ENCODE results near the gene CDH23.

The CDH23 gene

GRCh38 chr10:71735709-71736569, 339.2 kb downstream of the CDH23 start:
- no peak for DNase-seq

GRCh38 chr10:71736570-71736952, 339.8 kb downstream of the CDH23 start:
- no peak for DNase-seq

- no peak for DNase-seq
These were observed 340.5 kb downstream of the CDH23 start for GRCh38 chr10:71737001-71737833.

DNA sequence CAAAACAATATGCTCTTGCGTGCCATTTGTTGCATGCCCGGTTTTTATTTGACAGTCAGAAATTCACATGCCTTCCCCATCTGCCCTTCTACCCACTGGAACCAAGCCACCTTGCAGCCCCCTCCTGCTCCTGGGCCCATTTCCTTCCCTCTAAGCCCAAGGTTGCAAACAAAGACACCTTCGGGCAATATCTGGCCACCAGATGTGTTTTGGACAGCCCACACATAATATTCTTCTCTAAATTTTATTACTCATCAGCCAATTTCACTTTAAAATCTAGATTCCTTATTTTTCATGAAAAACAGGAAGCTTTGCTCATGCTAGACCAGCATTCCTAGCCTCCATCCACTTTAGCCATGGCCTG, 341.1 kb downstream of the CDH23 start:
- no peak for DNase-seq

DNA sequence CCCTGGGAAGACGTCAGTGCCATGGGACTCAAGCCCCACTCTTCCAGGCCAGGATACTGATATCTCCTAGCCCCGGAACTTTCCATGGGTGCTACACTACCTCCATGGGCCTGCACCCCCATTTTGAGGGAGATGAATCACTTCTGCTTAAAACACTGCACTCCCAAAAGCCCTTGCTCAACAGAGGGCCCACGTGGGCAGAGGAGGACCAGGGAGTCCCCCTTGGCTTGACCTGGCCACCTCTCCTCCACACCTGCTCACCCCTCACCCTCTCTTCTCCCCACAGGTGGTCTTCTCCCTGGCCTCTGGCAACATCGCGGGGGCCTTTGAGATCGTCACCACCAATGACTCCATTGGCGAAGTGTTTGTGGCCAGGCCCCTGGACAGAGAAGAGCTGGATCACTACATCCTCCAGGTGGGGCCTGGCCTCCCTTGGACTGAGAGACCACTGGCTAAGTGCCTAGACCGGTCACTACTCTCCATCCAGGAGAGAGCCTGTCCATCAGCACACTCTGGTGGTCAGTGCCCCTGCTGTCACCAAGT, 342.7 kb downstream of the CDH23 start:
- no peak for DNase-seq

DNA sequence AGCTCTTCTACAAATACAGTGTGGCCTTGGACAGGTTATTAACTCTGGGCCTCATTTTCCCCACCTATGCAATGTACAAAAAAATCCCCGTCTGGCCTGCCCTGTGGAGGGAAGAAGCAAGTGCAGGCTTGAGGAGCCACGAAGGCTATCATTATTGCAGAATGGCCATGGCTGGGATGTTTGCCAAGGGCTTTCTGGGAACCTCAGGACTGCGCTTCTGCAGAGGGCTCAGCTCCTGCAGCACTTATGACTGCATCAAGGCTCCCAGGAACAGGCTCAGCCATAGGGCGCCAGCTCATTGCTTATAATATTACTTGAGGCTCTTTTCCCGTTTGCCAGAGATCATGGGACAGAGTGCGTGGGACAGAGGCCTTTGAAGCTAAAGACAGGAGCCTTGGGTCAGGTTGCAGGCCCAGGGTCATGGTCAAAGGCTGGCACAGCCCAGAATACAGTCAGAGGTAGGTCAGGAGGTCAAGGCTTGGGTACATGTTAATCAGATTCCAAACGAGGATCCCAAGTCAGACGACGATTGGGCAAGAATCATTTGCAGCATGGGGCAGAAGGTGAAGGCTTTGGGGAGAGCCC, 343.4 kb downstream of the CDH23 start:
- DNase-seq, result no peak

DNA sequence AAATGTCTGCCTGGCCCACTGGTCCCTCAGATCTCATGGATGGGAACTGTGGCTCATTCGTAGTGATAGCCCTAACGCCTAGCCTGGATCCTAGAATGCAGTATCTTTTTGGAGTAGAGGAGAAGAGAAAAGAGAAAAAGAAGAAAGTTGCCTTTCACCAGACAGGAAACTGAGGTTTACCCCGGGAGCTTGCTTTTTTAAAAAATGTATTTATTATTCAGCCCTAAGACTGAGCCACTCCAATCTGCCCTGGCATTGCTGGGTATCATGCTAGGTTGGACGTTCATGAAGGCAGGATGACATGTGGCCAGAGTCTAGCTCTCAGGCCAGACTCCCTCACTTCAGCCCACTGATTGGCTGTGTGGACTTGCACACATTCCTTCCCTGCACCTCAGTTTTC, 344.3 kb downstream of the CDH23 start:
- no peak for DNase-seq

GRCh38 chr10:71741671-71742070, 345.0 kb downstream of the CDH23 start:
- DNase-seq, result no peak

- DNase-seq, result no peak
These were observed 345.8 kb downstream of the CDH23 start for GRCh38 chr10:71742301-71743088.

DNA sequence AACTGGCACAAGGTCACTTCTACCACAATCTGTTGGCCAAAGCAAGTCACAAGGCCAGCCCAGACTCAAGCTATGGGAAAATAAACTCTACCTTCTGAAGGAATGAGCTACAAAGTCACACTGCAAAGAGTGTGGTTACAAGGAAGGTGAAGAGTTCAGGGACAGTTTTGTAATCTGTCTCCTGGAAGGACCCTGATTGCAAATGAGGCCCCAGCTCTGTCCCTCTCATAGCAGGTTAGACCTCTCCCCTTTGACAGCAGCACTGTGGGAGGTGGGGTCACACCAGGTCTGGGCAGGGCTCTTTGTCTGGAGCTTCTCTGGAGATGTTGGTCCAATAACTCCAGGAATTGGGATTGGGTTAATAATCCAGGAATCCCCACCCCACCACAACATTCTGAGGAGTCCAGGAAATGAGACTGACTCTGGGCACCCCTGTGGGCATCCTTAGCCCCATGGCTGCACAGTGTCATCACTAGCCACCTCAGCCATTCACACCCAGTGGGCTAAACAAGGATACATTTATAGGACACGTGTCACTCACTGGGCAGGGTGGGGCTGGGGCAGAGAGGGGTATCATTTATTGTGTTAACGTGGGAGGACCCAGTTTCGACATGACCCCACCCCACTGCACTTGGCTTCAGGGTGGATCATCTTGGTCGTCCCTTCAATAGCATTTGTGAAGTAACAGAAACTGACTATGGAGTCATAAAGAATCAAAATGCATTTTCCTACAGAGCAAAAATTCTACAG, 346.5 kb downstream of the CDH23 start:
- no peak for DNase-seq

- no peak for DNase-seq
These were observed 347.1 kb downstream of the CDH23 start for GRCh38 chr10:71743866-71744265.

GRCh38 chr10:71744897-71745663, 348.4 kb downstream of the CDH23 start:
- DNase-seq, result no peak

DNA sequence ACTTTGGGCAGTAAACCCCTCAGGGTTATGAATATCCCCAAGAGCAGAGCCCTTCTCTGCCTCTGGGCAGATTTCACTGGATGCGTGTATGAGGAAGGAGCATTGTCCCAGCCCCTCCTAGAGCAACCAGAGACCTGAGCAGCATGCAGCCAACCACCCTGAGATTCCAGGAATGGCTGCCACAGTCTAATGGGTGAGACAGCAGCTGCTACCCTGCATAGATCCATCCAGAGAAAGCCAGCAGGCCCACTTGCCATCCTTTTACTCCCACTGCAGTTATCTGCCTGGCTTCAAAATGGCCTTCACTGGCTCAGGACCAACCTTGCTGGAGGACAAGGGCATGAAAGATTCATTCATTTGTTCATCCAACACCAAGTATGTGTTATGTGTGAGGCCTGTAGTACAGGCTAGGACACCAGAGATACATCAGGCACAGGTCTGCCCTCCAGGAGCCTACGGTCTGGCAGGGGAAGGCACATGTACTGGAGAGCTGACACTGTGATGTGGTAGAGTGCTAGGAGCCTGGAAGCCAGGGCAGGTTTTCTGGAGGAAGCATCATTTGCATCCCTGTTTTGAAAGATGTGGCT, 349.0 kb downstream of the CDH23 start:
- no peak for DNase-seq

DNA sequence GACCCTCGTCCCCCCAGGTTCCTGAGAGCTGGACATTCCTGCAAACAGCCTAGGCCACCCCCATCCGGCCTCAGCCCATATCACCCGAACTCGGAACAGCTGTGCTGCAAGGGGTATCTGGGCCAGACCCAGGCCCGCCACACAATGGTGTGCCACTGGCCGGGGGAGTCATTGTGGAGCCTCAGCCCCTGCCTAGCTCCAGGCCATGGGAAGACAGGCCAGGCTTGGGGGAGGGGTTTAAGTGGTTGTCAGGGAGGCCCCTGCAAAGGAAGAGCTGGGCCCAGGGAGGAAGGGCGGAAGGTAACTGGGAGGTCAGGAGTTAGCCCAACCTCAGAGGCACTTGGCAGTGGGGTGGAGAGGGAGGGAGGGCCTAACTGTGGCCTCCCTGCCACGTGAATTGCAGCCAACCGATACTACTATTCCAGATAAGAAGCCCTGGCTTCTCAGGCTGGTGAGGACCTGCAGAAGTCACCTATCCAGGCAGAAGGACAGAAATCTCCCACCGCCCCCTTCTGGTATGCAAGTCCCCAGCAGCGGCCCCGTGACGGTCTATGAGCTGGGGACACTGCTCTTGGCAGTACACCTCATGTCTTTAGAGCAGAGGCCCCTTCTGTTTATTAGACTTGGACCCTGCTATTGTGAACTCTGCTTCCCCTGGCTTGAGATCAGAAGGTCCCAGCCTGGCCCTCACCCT, 349.8 kb downstream of the CDH23 start:
- DNase-seq, result no peak

DNA sequence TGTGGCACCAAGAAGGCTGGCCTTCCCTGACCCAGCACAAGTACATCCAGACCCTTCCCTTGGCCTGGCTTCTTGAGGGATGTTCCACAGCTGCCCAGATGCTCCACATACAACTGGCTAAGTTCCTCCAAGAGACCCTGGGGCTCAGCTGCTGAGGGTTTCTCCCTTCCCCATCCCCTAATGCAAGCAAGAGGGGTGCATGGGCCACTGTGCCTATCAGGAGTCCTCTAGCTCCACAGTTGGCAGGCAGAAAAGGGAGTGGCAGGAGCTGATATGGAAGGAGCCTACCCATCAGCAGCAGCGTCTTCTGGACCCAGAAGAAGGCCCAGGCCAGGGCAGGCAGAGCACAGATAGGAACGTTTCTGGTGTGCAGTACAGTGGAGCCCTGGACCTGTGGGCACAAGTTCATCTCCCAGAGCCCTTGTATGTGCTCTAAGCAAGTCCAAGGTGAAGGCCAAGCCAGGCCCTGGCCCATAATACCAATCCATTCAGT, 350.4 kb downstream of the CDH23 start:
- DNase-seq, result no peak

GRCh38 chr10:71747551-71748523, 351.1 kb downstream of the CDH23 start:
- no peak for DNase-seq

DNA sequence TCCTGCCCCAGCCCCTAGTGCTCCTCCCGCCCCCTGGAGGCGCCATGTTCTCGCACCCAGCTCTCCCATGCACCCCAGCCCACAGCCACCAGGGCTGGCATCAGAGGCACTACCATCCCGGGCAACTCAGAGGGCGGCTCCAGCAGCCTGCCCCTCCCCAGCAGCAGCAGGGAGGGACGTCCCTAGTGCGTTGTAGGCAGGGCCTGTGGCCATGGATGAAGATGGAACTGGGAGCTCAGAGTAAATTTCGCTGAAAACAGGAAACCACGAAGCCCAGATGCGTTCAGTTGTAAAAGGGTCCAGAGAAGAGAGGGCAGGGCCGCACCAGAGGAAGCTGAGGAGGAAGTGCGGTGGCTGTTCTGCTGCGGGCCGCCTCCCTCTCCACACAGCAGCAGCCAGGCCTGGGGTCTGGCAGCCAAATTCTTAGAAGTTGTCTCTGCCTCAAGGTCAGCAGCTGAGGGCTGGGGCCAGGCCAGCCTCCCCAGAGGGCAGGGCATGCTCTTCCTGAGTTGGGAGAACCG, 352.0 kb downstream of the CDH23 start:
- DNase-seq, result no peak

GRCh38 chr10:71749396-71749795, 352.7 kb downstream of the CDH23 start:
- DNase-seq, result no peak

All from NCI-H1417 treated with DMSO at 0.1 percent for 48 hours (cell line).